ENCODE measurements around the gene LCT.

The LCT gene

GRCh38 chr2:135755573-135755972, 81.4 kb downstream of the LCT start:
- peaks cover 85 to 86% of the 10 kb centered on the region in 2 experiments for H3K36me3 ChIP-seq (ENCODE audit: control insufficient read depth in 2 of 2, insufficient read depth in 1 of 2, low read length in 2 of 2)

GRCh38 chr2:135745545-135745944, 91.4 kb downstream of the LCT start:
- Histone ChIP-seq H3K4me3 (ENCODE audit: low read depth, low read length) (no peak overlapping the region), H3K4me1 (ENCODE audit: control insufficient read depth, insufficient read depth, low read length) (peaks cover 8% of the 10 kb centered on the region; the same call in 1 of the 2 replicates), H3K9me3 (ENCODE audit: control insufficient read depth, insufficient read depth, low read depth, low read length) (no peaks in the 10 kb centered on the region), H3K36me3 (ENCODE audit: control insufficient read depth in 2 of 2, insufficient read depth in 1 of 2, low read length in 2 of 2) (peaks cover 30 to 52% of the 10 kb centered on the region in 2 experiments), H3K27ac (ENCODE audit: extremely low read depth, low read depth, low read length) (no peak overlapping the region)
- ChIA-PET CTCF (interaction anchor here (0.6 to 1.7 kb wide), 5 partner anchors 40 to 741 kb away, joined by 3 to 6 read pairs (median 3); no protein-coding TSS in a partner anchor), POLR2A (interaction anchor here (0.6 kb wide), 1 partner anchor 75 kb away, joined by 3 read pairs; no protein-coding TSS in a partner anchor)
- TF ChIP-seq IKZF3 (tag by site-specific recombination; IDR thresholded peaks at IDR 0.05) = no peak
- TF ChIP-seq ZXDB (tag by site-specific recombination; IDR thresholded peaks at IDR 0.05) = no peak
- TF ChIP-seq HIC1 (tag by site-specific recombination; IDR thresholded peaks at IDR 0.05) = no peak
- TF ChIP-seq ZNF274 (IDR thresholded peaks at IDR 0.05; ENCODE audit: low read length) = no peak
- TF ChIP-seq ZNF274 (tag by site-specific recombination; IDR thresholded peaks at IDR 0.05; ENCODE audit: borderline replicate concordance) = no peak
- TF ChIP-seq ZNF518A (tag by site-specific recombination; conservative IDR thresholded peaks at IDR 0.05; ENCODE audit: low read depth) = no peak
- TF ChIP-seq ZNF341 (tag by site-specific recombination; IDR thresholded peaks at IDR 0.05; ENCODE audit: low read depth) = no peak
- no peak for TF ChIP-seq ZNF133 (tag by site-specific recombination; IDR thresholded peaks at IDR 0.05)
- no peak for TF ChIP-seq FEZF1 (tag by site-specific recombination; IDR thresholded peaks at IDR 0.05)
- TF ChIP-seq ZFHX2 (tag by site-specific recombination; conservative IDR thresholded peaks at IDR 0.05) = no peak
- no peak for TF ChIP-seq KLF1 (tag by site-specific recombination; IDR thresholded peaks at IDR 0.05)
- TF ChIP-seq ZNF510 (tag by site-specific recombination; IDR thresholded peaks at IDR 0.05; ENCODE audit: insufficient replicate concordance) = no peak
- no peak for TF ChIP-seq ZNF48 (tag by site-specific recombination; IDR thresholded peaks at IDR 0.05)
- no peak for TF ChIP-seq ZNF561 (tag by site-specific recombination; IDR thresholded peaks at IDR 0.05; ENCODE audit: borderline replicate concordance)

More at GRCh38 chr2:135755573-135755972, 81.4 kb downstream of the LCT start:
- CTCF ChIA-PET = interaction anchor here (0.7 to 0.9 kb wide), 3 partner anchors 9 to 752 kb away, joined by 3 to 6 read pairs (median 4); no protein-coding TSS in a partner anchor
- Histone ChIP-seq H3K4me3 (ENCODE audit: low read depth, low read length) (no peak overlapping the region), H3K4me1 (ENCODE audit: control insufficient read depth, insufficient read depth, low read length) (no peaks in the 10 kb centered on the region), H3K9me3 (ENCODE audit: control insufficient read depth, insufficient read depth, low read depth, low read length) (no peaks in the 10 kb centered on the region; the same call in 1 of the 2 replicates), H3K27ac (ENCODE audit: extremely low read depth, low read depth, low read length) (no peak overlapping the region)
- POLR2A ChIA-PET = no interaction called here
- no peak for TF ChIP-seq ZNF423 (tag by site-specific recombination; IDR thresholded peaks at IDR 0.05)
- TF ChIP-seq KLF1 (tag by site-specific recombination; IDR thresholded peaks at IDR 0.05) = no peak
- no peak for TF ChIP-seq ZBTB6 (tag by site-specific recombination; IDR thresholded peaks at IDR 0.05)
- TF ChIP-seq BCL6B (tag by site-specific recombination; IDR thresholded peaks at IDR 0.05) = no peak
- TF ChIP-seq ZNF549 (tag by site-specific recombination; IDR thresholded peaks at IDR 0.05) = no peak
- no peak for TF ChIP-seq ZBTB7A (tag by site-specific recombination; IDR thresholded peaks at IDR 0.05; ENCODE audit: low read depth)
- no peak for TF ChIP-seq ZNF629 (tag by site-specific recombination; IDR thresholded peaks at IDR 0.05)
- TF ChIP-seq ZNF621 (tag by site-specific recombination; IDR thresholded peaks at IDR 0.05) = no peak
- TF ChIP-seq GFI1B (tag by site-specific recombination; IDR thresholded peaks at IDR 0.05) = no peak
- no peak for TF ChIP-seq ZNF202 (tag by site-specific recombination; IDR thresholded peaks at IDR 0.05; ENCODE audit: borderline replicate concordance)
